C1 segment of cervical spinal cord (tissue), 14 donors: ENCODE data around the gene ADAP1.
"Not testable (repeated sequence)": the region's sequence is repeated elsewhere in the genome, so short reads cannot be mapped to it uniquely, and the experiment has no call there.

Experiments used
- DNase-seq, 14 donors: peaks; one replicate each; lab custom pipeline; 2025; lab: John Stamatoyannopoulos, UW

The ADAP1 gene, protein sequence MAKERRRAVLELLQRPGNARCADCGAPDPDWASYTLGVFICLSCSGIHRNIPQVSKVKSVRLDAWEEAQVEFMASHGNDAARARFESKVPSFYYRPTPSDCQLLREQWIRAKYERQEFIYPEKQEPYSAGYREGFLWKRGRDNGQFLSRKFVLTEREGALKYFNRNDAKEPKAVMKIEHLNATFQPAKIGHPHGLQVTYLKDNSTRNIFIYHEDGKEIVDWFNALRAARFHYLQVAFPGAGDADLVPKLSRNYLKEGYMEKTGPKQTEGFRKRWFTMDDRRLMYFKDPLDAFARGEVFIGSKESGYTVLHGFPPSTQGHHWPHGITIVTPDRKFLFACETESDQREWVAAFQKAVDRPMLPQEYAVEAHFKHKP

DNA sequence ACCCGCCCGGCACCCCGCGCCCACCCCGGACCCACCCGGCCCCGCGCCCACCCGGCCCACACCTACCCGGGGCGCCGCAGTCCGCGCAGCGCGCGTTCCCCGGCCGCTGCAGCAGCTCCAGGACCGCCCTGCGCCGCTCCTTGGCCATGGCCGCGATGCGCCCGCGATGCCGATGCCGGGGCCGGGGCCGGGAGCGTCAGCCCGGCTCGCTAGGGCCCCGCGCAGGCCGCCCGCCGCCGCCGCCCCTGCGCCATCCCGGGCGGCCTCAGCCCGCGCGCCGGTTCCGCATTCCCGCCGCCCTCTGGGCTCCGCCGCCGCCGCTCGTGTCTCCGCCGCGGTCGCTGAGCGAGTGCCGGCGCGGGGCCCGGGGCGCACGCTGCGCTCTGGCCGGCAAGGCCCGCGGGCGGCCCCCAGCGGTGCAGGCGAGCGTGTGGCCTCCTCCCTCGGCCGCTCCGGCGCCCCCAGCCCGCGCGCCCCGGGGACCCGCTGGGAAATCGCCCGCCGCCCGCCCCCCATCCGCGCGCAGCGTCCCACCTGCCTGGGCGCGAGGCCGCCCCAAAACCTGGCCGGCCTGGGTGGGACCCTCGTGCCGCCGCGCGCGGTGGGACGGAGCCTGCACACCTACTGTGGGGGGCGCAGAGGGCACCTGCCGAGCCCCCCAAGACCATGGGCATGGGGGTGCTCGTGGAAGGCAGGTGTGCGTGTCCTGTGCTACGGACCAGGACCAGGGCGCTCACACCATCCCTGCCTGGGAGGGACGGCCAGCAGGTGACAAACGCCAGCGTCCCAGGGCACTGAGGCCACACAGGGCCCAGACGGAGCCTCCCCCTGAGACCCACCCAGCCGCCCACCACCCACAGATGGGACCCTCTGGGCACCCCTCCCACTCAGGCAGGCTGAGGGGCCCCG is at the start of gene ADAP1:
ADAP1 (minus strand) TSS at position 351 of the 909 bp plus-strand sequence; CDS start at position 148, 203 bp downstream.
- peak in 3 of 14 donors; percentile 12 to 66 (median 39) for DNase-seq

DNA sequence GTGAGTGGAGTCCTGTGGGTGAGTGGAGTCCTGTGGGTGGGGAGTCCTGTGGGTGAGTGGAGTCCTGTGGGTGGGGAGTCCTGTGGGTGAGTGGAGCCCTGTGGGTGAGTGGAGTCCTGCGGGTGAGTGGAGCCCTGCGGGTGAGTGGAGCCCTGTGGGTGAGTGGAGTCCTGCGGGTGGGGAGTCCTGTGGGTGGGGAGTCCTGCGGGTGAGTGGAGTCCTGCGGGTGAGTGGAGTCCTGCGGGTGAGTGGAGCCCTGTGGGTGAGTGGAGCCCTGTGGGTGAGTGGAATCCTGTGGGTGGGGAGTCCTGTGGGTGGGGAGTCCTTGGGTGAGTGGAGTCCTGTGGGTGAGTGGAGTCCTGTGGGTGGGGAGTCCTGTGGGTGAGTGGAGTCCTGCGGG is 48.0 kb upstream of the ADAP1 start:
- not testable (repeated sequence) for DNase-seq

DNA sequence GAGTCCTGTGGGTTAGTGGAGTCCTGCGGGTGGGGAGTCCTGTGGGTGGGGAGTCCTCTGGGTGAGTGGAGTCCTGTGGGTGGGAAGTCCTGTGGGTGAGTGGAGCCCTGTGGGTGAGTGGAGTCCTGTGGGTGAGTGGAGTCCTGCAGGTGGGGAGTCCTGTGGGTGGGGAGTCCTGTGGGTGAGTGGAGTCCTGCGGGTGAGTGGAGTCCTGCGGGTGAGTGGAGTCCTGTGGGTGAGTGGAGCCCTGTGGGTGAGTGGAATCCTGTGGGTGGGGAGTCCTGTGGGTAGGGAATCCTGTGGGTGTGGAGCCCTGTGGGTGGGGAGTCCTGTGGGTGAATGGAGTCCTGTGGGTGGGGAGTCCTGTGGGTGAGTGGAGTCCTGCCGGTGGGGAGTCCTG is 47.5 kb upstream of the ADAP1 start:
- DNase-seq, result not testable (repeated sequence)

DNA sequence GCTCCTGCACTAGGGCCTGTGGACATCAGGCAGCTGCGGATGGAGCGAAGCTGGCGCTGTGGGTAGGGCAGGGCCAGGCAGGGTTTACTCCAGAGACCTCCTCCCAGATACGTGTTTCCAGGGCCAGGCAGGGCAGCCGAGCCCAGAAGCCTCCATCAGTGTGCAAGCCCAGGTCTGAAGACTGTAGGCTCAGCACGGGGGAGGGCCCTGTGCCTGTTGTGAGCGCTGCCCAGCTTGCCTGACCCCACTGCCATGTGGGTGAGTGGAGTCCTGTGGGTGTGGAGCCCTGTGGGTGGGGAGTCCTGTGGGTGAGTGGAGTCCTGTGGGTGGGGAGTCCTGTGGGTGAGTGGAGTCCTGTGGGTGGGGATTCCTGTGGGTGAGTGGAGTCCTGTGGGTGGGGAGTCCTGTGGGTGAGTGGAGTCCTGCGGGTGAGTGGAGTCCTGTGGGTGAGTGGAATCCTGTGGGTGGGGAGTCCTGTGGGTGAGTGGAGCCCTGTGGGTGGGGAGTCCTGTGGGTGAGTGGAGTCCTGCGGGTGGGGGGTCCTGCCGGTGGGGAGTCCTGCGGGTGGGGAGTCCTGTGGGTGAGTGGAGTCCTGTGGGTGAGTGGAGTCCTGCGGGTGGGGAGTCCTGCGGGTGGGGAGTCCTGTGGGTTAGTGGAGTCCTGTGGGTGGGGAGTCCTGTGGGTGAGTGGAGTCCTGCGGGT is 46.7 kb upstream of the ADAP1 start:
- DNase-seq, result not testable (repeated sequence)

DNA sequence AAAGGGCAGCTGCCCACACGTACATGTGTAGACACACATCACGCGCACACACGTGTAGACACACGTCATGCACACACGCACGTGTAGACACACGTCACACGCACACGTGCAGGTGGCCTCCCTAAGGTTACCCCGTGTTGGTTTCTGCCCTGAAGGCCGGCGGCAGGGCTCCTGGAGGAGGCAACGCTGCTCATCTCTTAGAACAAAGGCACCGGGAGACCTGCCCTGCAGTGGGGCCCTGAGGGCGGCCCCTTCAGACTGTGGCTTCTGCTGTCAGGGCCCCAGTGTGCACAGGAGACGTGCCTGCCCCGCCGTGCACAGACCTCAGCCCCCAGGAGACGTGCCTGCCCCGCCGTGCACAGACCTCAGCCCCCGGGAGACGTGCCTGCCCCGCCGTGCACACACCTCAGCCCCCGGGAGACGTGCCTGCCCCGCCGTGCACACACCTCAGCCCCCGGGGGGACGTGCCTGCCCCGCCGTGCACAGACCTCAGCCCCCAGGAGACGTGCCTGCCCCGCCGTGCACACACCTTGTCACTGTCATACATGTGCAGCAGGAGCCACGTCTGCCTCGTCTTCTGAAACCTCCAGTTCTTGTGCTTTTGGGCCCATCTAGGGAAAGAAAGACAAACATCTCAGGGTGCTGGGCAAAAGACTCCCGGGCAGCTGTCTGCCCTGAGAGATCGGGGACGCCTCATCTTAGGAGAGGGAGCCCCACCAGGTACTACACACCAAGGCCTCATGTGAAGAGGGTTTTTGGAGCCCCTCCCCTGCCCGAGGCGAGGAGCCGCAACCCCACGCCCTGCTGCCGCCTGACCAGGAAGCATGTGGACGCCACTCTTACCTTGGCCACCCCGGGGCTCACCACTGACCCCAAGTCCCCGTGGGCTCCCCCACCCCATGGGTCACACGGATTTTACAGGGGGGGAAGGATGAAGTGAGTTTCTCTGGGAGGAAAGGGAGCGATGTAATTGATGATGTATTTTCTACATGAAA is 45.8 kb upstream of the ADAP1 start:
- no peak for DNase-seq

DNA sequence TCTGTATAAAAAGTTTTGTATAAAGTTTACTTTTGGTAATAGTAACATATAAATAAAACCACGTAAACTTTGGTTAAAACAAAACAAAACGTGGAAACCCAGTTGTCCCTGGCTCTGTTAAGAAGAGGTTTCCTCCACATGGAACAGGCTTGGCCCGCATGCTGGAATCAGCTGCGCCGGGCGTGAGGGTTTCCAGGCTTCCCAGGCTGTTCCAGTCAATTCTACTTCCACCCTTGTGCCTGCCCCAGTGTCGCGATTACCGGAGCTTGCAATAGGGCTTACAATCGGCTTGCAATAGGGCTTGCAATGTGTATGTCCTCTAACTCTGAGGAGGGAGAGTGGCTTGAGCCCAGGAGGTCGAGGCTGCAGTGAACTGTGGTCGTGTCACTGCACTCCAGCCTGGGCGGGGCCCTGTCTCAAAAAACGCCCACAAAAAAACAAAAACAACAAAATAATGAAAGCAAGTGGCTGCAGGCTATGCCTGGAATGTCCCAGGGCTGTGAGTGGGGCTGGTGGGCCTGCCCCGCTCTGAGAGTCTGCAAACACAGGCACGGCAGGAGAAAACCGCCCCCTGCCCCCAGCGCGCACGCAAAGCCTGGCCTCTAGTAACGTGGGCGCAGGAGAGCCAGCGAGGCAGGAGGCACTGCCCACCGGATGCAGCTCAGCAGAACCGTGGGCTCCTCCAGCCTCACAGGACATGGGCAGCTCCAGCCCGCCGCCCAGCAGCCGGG is 44.8 kb upstream of the ADAP1 start:
- no peak for DNase-seq

DNA sequence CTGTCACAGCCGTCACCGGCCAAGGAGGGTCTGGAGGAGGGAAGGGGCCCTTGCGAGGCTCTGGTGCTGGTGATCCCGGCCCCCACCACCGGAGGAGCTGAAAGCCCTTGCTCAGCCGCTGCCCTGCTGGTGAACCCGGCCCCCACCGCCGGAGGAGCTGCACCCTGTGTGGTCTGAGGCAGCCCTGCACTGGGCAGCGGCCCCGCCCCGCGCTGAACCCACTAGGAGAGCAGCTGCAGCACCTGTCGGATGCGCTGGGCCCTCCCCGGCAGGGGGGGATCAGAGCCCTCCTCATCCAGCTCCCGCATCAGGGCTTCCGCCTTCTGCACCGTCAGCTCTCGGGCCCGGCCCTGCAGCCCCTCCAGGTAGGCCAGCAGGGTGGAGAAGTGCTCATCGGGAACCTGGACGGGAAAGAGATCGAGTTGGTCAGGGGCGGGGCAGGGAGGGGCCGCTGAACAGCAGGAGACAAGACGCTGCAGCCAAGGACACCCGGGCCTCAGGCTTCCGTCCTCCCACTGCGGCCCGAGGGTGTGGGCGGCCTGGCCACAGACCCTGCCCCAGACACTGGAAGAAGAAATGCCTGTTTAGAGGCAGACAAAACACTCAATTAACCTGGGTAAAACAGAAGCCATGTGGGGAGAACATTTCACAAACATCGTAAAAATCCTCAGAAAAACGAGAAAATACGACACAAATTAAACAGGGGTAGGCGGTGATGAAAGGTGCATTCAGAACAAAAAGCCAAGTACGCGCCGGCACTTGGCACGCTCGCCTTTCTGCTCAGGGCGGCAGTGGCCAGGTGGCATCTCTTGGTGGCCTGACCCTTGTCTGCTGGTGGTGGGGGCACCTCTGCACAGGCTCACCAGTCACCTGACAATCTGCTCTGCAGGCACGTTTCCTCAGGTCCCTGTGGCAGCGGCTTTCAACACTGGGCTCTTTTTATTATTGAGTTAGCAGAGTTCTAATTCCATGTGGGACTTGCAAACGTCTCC is 43.2 kb upstream of the ADAP1 start:
- DNase-seq, result peak in 1 of 14 donors; percentile 15

DNA sequence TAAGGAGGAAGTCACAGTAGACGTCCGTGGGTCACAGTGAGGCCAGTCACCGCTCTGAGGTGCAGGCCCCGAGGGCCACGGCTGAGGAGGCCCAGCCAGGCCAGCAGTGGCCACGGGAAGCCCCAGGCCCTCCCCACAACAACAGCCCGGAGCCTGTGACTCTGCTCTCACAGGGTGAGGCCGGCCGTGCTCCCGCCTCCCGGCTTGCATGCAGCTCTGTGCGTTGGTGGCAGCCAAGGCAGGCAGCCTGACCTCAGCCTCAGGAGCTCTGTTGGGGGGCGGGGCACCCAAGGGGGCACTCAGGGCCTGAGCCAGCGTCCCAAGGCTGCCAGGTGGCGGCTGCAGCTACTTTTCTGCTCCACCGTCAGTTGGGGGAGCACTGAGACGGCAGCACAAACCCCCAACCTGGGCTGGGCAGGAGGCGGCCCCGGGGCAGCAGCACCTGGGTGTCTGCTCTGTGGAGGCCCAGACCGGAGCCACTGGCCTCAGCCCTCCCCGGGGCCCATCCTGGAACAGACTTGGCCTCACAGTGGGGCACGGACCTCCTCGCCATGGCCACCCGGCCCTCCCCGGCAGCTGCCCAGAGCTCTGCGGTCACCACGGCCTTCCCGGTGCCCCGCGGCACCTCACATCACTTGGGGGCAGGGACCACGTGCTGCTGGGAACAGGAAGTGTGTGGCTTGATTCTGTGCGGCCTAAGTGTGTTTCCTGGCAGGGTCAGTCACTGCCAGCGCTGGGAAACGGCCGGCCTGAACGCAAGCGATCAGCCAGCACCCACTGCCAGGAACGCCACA is 41.8 kb upstream of the ADAP1 start:
- DNase-seq, result no peak

DNA sequence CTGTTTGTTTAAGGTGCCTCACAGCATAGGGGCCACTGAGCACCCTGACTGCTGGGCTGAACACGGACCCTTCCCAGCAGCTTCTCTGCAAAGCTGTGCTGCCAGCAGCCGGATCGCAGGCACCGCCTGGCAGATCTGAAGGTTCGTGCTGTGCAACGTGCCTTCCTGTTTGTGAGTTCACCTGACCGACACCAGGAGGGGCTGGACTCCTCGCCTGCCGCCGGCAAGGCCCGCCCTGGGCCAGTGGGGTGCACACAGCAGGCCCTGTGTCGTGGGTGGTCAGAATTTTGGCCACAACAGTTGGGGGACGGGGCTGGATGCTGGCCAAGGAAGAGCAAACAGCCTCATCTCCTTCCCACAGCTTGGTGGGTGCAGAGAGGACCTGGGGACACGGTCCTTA is 41.1 kb upstream of the ADAP1 start:
- no peak for DNase-seq

DNA sequence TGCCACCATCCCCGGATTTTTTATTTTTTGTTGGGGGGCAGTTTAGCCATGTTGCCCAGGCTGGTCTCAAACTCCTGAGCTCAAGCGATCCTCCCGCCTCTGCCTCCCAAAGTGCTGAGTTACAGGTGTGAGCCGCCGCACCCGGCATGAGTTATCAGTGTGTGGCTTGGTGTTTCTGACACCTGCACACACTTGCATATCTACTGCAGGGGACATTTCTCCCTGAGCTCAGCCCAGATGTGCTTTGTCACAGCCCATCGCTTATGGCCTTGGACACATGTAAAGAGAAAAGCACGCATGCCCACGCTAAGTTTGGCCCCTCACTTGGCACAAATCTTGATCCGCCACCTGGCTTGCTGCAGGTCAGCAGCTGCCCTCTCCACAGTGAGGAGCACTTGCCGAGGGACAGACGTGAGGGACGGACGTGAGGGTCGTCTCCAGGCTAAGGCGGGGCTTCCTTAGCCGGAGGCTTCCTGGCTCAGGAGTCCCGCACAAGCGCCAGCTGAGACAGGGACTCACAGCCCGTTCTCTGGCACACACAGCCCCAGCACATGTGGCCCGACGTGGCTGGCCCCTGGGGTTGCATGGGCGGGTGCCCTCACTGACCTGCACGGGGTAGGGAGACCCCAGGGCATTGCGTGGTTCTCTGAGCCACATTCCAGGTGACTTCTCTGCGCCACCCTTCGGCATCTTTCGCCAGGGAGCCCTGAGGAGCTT is 40.3 kb upstream of the ADAP1 start:
- DNase-seq, result no peak

DNA sequence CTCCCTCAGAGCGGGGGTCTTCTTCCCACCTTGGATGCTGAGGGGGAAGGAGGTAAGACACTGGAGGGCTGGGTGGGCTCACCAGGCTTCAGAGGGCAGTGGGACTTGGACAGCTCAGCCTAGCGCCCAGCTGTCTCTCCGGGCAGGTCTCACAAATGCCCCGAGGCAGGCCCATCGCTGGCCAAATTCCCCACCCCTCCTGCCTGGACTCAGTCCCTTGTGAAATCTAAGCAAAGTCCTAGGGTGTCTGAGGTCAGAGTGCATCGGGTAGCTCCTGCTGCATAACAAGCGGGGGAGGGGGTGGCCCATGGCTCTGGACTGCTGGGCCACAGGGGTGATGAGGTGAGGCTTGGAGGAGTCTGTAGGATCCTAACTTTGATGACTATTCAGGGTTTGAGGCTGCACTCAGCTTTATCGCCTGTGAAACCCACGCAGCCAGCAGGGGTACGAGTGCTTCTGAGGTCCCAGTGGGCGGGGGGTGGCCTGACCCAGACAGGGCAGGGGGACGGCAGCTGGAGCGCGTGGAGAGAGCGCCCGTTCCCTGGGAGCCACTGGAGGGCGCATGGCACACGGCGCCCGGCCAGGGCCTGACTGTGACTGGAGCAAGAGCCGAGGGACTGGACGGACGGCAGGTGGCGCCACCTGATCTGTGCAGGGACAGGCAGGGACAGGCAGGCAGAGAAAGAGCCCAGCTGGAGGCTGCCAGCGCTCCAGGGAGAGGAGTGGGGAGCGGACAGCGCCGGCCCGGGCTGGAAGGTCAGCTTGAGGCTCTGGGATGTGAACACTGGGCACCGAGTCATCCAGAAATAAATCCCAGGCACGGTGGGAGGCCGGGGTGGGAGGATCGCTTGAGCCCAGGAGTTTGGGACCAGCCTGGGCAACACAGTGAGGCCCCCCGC is 38.5 kb upstream of the ADAP1 start:
- DNase-seq, result peak; percentile 53 to 97 (median 90)

DNA sequence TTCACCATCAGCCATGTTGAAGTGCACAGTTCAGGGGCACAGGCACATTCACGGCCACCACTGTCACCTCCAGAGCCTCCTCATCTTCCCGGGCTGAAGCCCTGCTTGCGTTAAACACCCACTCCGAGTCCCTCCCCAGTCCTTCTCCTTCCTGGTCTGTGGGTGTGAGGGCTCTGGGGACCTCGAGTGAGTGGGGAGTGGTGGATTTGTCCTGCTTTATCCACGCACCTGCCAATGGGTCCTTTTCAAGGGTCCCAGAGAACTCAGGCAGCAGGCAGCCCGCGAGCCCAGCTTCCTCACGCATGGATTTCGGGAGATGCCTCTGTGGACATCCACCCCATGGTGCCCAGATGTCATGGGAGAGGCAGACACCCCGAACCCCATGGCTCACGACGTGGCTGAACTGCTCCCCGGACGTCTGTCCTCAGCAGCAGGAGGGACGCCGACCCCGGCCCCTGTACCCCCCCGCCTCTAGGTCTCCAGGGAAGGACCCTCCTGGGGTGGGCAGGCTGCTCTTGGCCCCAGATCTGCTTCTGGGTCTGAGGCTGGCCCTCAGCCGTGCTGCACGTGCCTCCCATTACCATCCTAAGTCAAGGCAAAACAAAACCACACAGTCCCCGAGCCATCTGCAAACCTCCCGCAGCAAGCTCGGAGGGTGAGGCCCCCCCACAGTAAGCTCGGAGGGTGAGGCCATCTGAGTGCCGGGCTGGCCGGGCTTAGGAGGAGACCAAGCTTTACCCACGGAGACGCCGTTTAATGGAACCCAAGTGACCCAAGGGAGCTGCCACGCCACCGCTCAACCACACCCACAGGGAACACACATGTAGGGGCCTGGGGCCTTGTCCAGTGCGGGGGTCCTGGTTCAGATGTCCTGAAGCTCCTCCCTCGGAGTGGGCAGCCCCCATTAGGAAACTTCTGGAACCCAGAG is 37.5 kb upstream of the ADAP1 start:
- DNase-seq, result no peak

DNA sequence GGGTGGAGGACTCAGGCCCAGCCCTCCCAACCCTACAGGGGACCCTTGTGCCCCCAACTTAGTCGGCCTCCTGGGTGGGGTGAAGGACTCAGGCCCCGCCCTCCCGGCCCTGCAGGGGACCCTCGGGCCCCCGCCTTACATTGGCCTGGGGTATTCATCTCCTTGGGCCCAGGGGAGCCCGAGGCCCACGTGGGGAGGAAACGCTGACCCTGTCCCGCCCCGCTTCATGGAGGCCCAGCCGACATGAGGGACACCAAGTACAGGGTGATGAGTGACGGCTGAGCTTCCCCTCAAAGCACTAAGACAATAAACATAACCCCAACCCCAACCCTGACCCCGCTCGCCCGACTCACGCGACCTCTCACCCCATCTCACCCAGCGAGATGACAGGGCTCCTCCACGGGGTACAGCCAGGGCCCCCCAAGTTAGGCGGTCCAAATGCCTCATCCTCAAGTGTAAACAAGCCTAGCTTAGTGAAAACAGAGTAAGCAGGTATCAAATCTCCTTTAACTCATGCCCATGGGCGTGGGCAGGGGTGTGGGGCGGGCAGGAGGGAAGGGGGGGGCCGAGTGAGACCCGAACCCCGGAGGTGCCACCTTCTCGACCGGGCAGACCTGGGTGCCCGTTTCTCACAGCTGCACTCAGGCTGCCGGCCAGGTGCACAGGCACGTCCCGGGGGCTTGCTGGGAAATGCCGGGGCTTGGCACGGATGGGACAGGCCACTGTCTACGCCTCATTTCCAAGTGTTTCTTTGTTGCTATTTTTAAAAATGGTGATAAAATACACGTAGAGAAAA is 36.7 kb upstream of the ADAP1 start:
- DNase-seq, result no peak

DNA sequence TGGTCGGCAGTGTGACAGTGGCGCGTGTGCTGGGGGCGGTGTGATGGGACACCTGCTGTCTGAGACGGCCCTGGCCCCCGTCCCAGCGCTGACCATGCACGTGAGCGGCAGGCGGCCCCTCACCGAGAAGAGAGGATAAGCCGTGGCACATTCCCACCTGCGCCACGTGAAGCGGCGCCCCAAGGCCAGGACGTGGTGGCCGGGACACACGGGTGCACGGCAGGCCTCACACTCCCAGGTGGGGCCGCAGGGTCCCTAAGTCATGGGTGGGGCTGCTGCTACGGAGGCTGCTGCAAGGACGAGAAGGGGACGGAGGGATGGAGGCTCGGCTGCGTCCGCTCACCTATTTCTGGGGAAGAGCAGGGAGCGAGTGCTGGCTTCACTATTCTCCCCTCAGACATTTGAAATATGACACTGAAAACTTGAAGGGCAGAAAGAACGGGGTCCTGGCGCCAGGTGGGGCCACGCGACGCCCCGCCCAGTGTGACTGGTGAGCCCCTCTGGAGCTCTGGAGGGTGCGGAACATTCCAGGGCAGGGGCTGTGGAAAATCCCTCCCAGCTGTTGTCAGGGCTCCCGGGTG is 36.0 kb upstream of the ADAP1 start:
- no peak for DNase-seq
